Lung (tissue), 12 donors: Measurements from ENCODE around the gene ACOT7. TPM values are rescaled to one million over a fixed set of nuclear protein-coding genes. Genes with fewer than 3 reads are reported as not detected.

ENCODE experiments used
- ATAC-seq: fragments of 200-7000 bp; cut with Tn5 transposase; one replicate; pipeline ENCODE4 v1.9.1; 2020; ENCODE audit warnings: moderate number of reproducible peaks; ENCODE audit not compliant: insufficient read depth, low FRiP score
- DNase-seq, 3 donors: peaks; one replicate each; pipeline ENCODE4 v3.0.0-alpha.2; 2013 to 2017
- H3K27ac ChIP-seq, 2 donors: one replicate each; pipeline ENCODE4 v1.5.1; 2013; ENCODE audit warnings: mild to moderate bottlenecking in 2 of 2, moderate library complexity in 2 of 2, control low read depth in 1 of 2, inconsistent platforms in 1 of 2, low read depth in 1 of 2, low read length in 1 of 2
- H3K27me3 ChIP-seq, 3 donors: one replicate each; pipeline ENCODE4 v1.5.1; 2013; ENCODE audit warnings: low read length in 2 of 3; ENCODE audit not compliant: control insufficient read depth in 3 of 3, insufficient read depth in 3 of 3
- H3K36me3 ChIP-seq, 4 donors: one replicate each; pipeline ENCODE4 v1.5.1; 2013; ENCODE audit warnings: low read length in 4 of 4, mild to moderate bottlenecking in 1 of 4, moderate library complexity in 1 of 4; ENCODE audit not compliant: control insufficient read depth in 4 of 4, insufficient read depth in 4 of 4
- H3K4me1 ChIP-seq, 5 donors: one replicate each; pipeline ENCODE4 v1.5.1; 2013; ENCODE audit warnings: low read length in 5 of 5, mild to moderate bottlenecking in 2 of 5, moderate library complexity in 1 of 5; ENCODE audit not compliant: control insufficient read depth in 5 of 5, insufficient read depth in 5 of 5
- H3K4me3 ChIP-seq: one replicate; pipeline ENCODE4 v1.5.1; 2013; ENCODE audit warnings: mild to moderate bottlenecking, control low read depth, moderate library complexity
- H3K9ac ChIP-seq, 2 donors: one replicate each; pipeline ENCODE4 v1.5.1; 2013; ENCODE audit warnings: low read length in 2 of 2, control low read depth in 1 of 2; ENCODE audit not compliant: insufficient read depth in 1 of 2
- H3K9me3 ChIP-seq, 4 donors: one replicate each; pipeline ENCODE4 v1.5.1; 2013; ENCODE audit warnings: low read length in 3 of 4, mild to moderate bottlenecking in 1 of 4, moderate library complexity in 1 of 4; ENCODE audit not compliant: control insufficient read depth in 4 of 4, insufficient read depth in 3 of 4
- CTCF ChIP-seq: IDR thresholded peaks from 2 replicates; pipeline ENCODE4 v1.5.1; 2012; ENCODE audit warnings: mild to moderate bottlenecking; ENCODE audit errors: control extremely low read depth, extremely low read depth
- WGBS, 2 donors: extraction: QIAGEN DNeasy Blood & Tissue Kit; methylation state at CpG; one replicate each; pipeline ENCODE4 v1.1.7; 2013; 5-methylcytosine and 5-hydroxymethylcytosine counted together
- polyA plus RNA-seq, 2 donors: library from polyadenylated mRNA; stranded (reverse); fragments of 200-250 nt; gene quantifications; one replicate each; pipeline ENCODE4 v1.2.1, GENCODE V29; 2013
- total RNA-seq, 2 donors: library from RNA; depleted of rRNA in 1 of 2; stranded (reverse); fragments of >200 nt in 1 of 2; gene quantifications; one replicate each; pipeline ENCODE4 v1.2.1, GENCODE V29; 2014 to 2021
- donor health status: control.
- donor health status: control.
- donor health status: Bipolar disorder and iron deficiency.
- donor health status: healthy.
- donor health status: DM: yes; HTN: yes; CAD: no.

ACOT7 gene
- total and polyA plus RNA-seq, 4 donors: 8.8 to 37.4 (median 23.1) TPM

- Histone ChIP-seq H3K9me3 (peaks cover 0 to 5% (median 0%) of the 10 kb centered on the region in 4 donors), H3K9ac (no peak overlapping the region), H3K27ac (no peak overlapping the region), H3K27me3 (peaks cover 0 to 20% (median 0%) of the 10 kb centered on the region in 3 donors), H3K4me3 (no peak overlapping the region), H3K36me3 (peaks cover 0 to 12% (median 1%) of the 10 kb centered on the region in 4 donors), H3K4me1 (peaks cover 0 to 6% (median 0%) of the 10 kb centered on the region in 5 donors)
- 93 to 94% methylated on average over 9 of the region's 9 CpGs for WGBS, 2 donors
- ATAC-seq (no peak), DNase-seq (no peak)
- no peak for TF ChIP-seq CTCF
Measured at GRCh38 chr1:6253380-6253779, 140.2 kb downstream of the ACOT7 start.

GRCh38 chr1:6252374-6252710 lies 141.2 kb downstream of the ACOT7 start:
- ATAC-seq (no peak), DNase-seq (no peak)
- Histone ChIP-seq H3K9ac (no peak overlapping the region), H3K27me3 (peaks cover 0 to 24% (median 0%) of the 10 kb centered on the region in 3 donors), H3K27ac (no peak overlapping the region), H3K4me3 (no peak overlapping the region), H3K4me1 (peaks cover 0 to 6% (median 0%) of the 10 kb centered on the region in 5 donors), H3K36me3 (peaks cover 0 to 12% (median 1%) of the 10 kb centered on the region in 4 donors), H3K9me3 (peaks cover 0 to 5% (median 0%) of the 10 kb centered on the region in 4 donors)
- WGBS, 2 donors: 78 to 81% methylated on average over 4 of the region's 4 CpGs
- TF ChIP-seq CTCF: no peak

GRCh38 chr1:6251681-6252373 lies 141.7 kb downstream of the ACOT7 start:
- Histone ChIP-seq H3K9ac (no peak overlapping the region), H3K9me3 (peaks cover 0 to 5% (median 0%) of the 10 kb centered on the region in 4 donors), H3K4me3 (no peak overlapping the region), H3K36me3 (peaks cover 0 to 12% (median 1%) of the 10 kb centered on the region in 4 donors), H3K4me1 (peaks cover 0 to 6% (median 0%) of the 10 kb centered on the region in 5 donors), H3K27ac (no peak overlapping the region), H3K27me3 (peaks cover 0 to 24% (median 0%) of the 10 kb centered on the region in 3 donors)
- DNase-seq (no peak), ATAC-seq (no peak)
- 81 to 83% methylated on average over 15 of the region's 15 CpGs for WGBS, 2 donors
- TF ChIP-seq CTCF: no peak
